H1 (cell line): Measurements from ENCODE around the gene LEO1. TPM values are rescaled to one million over a fixed set of nuclear protein-coding genes. Genes with fewer than 3 reads are reported as not detected.

Experiments used
- CTCF ChIA-PET: fragments of 300-600 bp; sonication (Branson Sonifier 250); formaldehyde crosslinking; loops from one replicate; lab custom pipeline; 2021; ENCODE audit not compliant: partially characterized antibody; lab: Charles Lee
- POLR2A ChIA-PET: fragments of 300-600 bp; sonication (Branson Sonifier 250); formaldehyde crosslinking; loops from one replicate; lab custom pipeline; 2021; ENCODE audit warnings: inconsistent platforms; ENCODE audit not compliant: partially characterized antibody; lab: Charles Lee
- DNase-seq, 2 experiments: peaks; one replicate each; pipeline versions ENCODE4 v3.0.0 to v3.0.0-alpha.2; 2010 to 2022; ENCODE audit warnings: low spot score in 2 of 2, low read depth in 1 of 2, mixed read lengths in 1 of 2
- FAIRE-seq: peaks from 2 replicates; lab custom pipeline; 2011; peaks lifted over from hg19 to GRCh38; lab: Jason Lieb, UNC
- H2AFZ ChIP-seq: 2 replicates; pipeline ENCODE4 v1.8.1; 2012; ENCODE audit warnings: low read length, inconsistent platforms
- H2AK5ac ChIP-seq: 2 replicates; pipeline ENCODE4 v1.6.1; 2013; ENCODE audit warnings: low read depth, low read length
- H2BK120ac ChIP-seq: replicated peaks from 2 replicates; pipeline ENCODE3; 2013; ENCODE audit warnings: low read depth, low read length, inconsistent platforms
- H2BK12ac ChIP-seq: 2 replicates; pipeline ENCODE4 v1.6.1; 2013; ENCODE audit warnings: low read depth, low read length
- H2BK15ac ChIP-seq: 2 replicates; pipeline ENCODE4 v1.6.1; 2013; ENCODE audit warnings: low read length
- H2BK20ac ChIP-seq: 2 replicates; pipeline ENCODE4 v1.6.1; 2013; ENCODE audit warnings: low read length
- H2BK5ac ChIP-seq: 2 replicates; pipeline ENCODE4 v1.6.1; 2013; ENCODE audit warnings: low read depth, low read length
- H3K14ac ChIP-seq: 2 replicates; pipeline ENCODE4 v1.6.1; 2013; ENCODE audit warnings: inconsistent platforms; ENCODE audit not compliant: insufficient read length
- H3K18ac ChIP-seq: 2 replicates; pipeline ENCODE4 v1.6.1; 2013; ENCODE audit warnings: low read length; ENCODE audit errors: extremely low read depth
- H3K23ac ChIP-seq: 2 replicates; pipeline ENCODE4 v1.6.1; 2013; ENCODE audit warnings: inconsistent platforms; ENCODE audit not compliant: insufficient read length
- H3K23me2 ChIP-seq: 2 replicates; pipeline ENCODE4 v1.6.1; 2013; ENCODE audit warnings: low read depth, low read length
- H3K27ac ChIP-seq: 2 replicates; pipeline ENCODE4 v1.6.1; 2011; ENCODE audit warnings: low read depth, low read length, inconsistent platforms
- H3K27me3 ChIP-seq, 4 experiments: replicated peaks in 1 of 4; 1 replicate in 1 of 4; 2 replicates in 3 of 4; pipeline versions ENCODE4 v1.6.1 to v1.8.1; 2011 to 2013; ENCODE audit warnings: low read length in 3 of 4, mild to moderate bottlenecking in 3 of 4, inconsistent platforms in 2 of 4, mixed read lengths in 2 of 4, moderate library complexity in 1 of 4; ENCODE audit not compliant: control insufficient read depth in 3 of 4, insufficient read depth in 3 of 4; ENCODE audit errors: extremely low read depth in 1 of 4
- H3K36me3 ChIP-seq, 4 experiments: 2 replicates each; pipeline versions ENCODE4 v1.6.1 to v1.8.1; 2011 to 2013; ENCODE audit warnings: mild to moderate bottlenecking in 4 of 4, low read length in 3 of 4, moderate library complexity in 2 of 4, control low read depth in 1 of 4, inconsistent platforms in 1 of 4; ENCODE audit not compliant: insufficient read depth in 4 of 4, control insufficient read depth in 2 of 4
- H3K4ac ChIP-seq: replicated peaks from 2 replicates; pipeline ENCODE3; 2013; ENCODE audit warnings: low read length, low read depth, mixed read lengths, inconsistent platforms; ENCODE audit not compliant: insufficient read length
- H3K4me1 ChIP-seq, 4 experiments: replicated peaks in 1 of 4; 1 replicate in 1 of 4; 2 replicates in 3 of 4; pipeline versions ENCODE4 v1.6.1 to v1.8.1; 2011 to 2013; ENCODE audit warnings: low read length in 3 of 4, inconsistent platforms in 2 of 4, mixed read lengths in 1 of 4; ENCODE audit not compliant: insufficient read depth in 4 of 4, control insufficient read depth in 3 of 4
- H3K4me2 ChIP-seq, 2 experiments: 2 replicates each; pipeline versions ENCODE4 v1.6.1 to v1.8.1; 2011 to 2013; ENCODE audit warnings: low read depth in 2 of 2, low read length in 2 of 2, control low read depth in 1 of 2, inconsistent platforms in 1 of 2, mild to moderate bottlenecking in 1 of 2; ENCODE audit not compliant: insufficient read depth in 1 of 2
- H3K4me3 ChIP-seq, 4 experiments: fragments of 200-600, 300-600 bp in 1 of 4; sonication (generic), shearing (Covaris generic), sonication (Bioruptor Twin) in 1 of 4; 2 replicates each; pipeline versions ENCODE4 v1.5.1 to v1.8.1; 2011 to 2016; ENCODE audit warnings: low read length in 4 of 4, low read depth in 3 of 4, control low read depth in 2 of 4, inconsistent platforms in 2 of 4, mild to moderate bottlenecking in 2 of 4, mixed read lengths in 1 of 4, moderate library complexity in 1 of 4; ENCODE audit not compliant: insufficient read depth in 2 of 4; ENCODE audit errors: extremely low read depth in 1 of 4
- H3K56ac ChIP-seq: replicated peaks from 2 replicates; pipeline ENCODE3; 2013; ENCODE audit warnings: low read depth, mild to moderate bottlenecking, mixed read lengths, low read length, inconsistent platforms; ENCODE audit not compliant: insufficient read length
- H3K79me1 ChIP-seq: 2 replicates; pipeline ENCODE4 v1.6.1; 2013; ENCODE audit warnings: low read depth, low read length, control low read depth
- H3K79me2 ChIP-seq, 2 experiments: 2 replicates each; pipeline versions ENCODE4 v1.6.1 to v1.8.1; 2012 to 2013; ENCODE audit warnings: low read length in 2 of 2, mild to moderate bottlenecking in 2 of 2, inconsistent platforms in 1 of 2; ENCODE audit not compliant: insufficient read depth in 2 of 2, control insufficient read depth in 1 of 2
- H3K9ac ChIP-seq, 4 experiments: replicated peaks in 1 of 4; 1 replicate in 1 of 4; 2 replicates in 3 of 4; pipeline versions ENCODE4 v1.6.1 to v1.8.1; 2011 to 2013; ENCODE audit warnings: low read depth in 3 of 4, low read length in 3 of 4, control low read depth in 2 of 4, mild to moderate bottlenecking in 2 of 4, moderate library complexity in 2 of 4, inconsistent platforms in 1 of 4; ENCODE audit errors: extremely low read depth in 1 of 4
- H3K9me3 ChIP-seq, 2 experiments: 2 replicates each; pipeline versions ENCODE4 v1.6.1 to v1.8.1; 2012 to 2013; ENCODE audit warnings: mild to moderate bottlenecking in 2 of 2, moderate library complexity in 2 of 2, control low read depth in 1 of 2, inconsistent platforms in 1 of 2, low read depth in 1 of 2, low read length in 1 of 2, mixed read lengths in 1 of 2; ENCODE audit not compliant: insufficient read depth in 2 of 2
- H4K20me1 ChIP-seq, 2 experiments: replicated peaks in 1 of 2; 2 replicates each; pipeline versions ENCODE3 to v1.8.1; 2011 to 2013; ENCODE audit warnings: inconsistent platforms in 2 of 2, low read length in 2 of 2, mild to moderate bottlenecking in 1 of 2; ENCODE audit not compliant: insufficient read depth in 2 of 2, control insufficient read depth in 1 of 2
- H4K5ac ChIP-seq: 2 replicates; pipeline ENCODE4 v1.6.1; 2013; ENCODE audit warnings: low read length, low read depth, mixed read lengths, inconsistent platforms; ENCODE audit not compliant: insufficient read length
- H4K8ac ChIP-seq: 2 replicates; pipeline ENCODE4 v1.8.0; 2013; ENCODE audit warnings: mild to moderate bottlenecking, moderate library complexity, low read length, inconsistent platforms; ENCODE audit not compliant: insufficient read depth; ENCODE audit errors: extremely low read depth
- H4K91ac ChIP-seq: replicated peaks from 2 replicates; pipeline ENCODE3; 2013; ENCODE audit warnings: low read length, mixed read lengths, inconsistent platforms; ENCODE audit not compliant: insufficient read length
- ASH2L ChIP-seq: fragments of 200-600, 300-600 bp; sonication (generic); IDR thresholded peaks from one replicate; pipeline ENCODE4 v1.7.1; 2017; ENCODE audit warnings: low read length
- EP300 ChIP-seq, 2 experiments: IDR thresholded peaks; 1 replicate in 1 of 2; 2 replicates in 1 of 2; pipeline ENCODE4 v1.6.1; 2011 to 2012; ENCODE audit warnings: low read depth in 2 of 2, low read length in 2 of 2, mild to moderate bottlenecking in 2 of 2, borderline replicate concordance in 1 of 2, inconsistent platforms in 1 of 2, moderate library complexity in 1 of 2
- NRF1 ChIP-seq: IDR thresholded peaks from 2 replicates; pipeline ENCODE4 v1.6.1; 2011; ENCODE audit warnings: mild to moderate bottlenecking, low read depth, low read length, improper control_type of control experiment
- POLR2A ChIP-seq, 2 experiments: IDR thresholded peaks; 1 replicate in 1 of 2; 2 replicates in 1 of 2; pipeline ENCODE4 v1.6.1; 2011; ENCODE audit warnings: low read depth in 2 of 2, low read length in 2 of 2, mild to moderate bottlenecking in 2 of 2; ENCODE audit errors: control extremely low read depth in 1 of 2
- RAD21 ChIP-seq, 2 experiments: IDR thresholded peaks in 1 of 2; conservative IDR thresholded peaks in 1 of 2; 2 replicates each; pipeline ENCODE4 v1.6.1; 2011; ENCODE audit warnings: low read depth in 2 of 2, low read length in 2 of 2, improper control_type of control experiment in 1 of 2, inconsistent platforms in 1 of 2, mild to moderate bottlenecking in 1 of 2, moderate library complexity in 1 of 2
- SIN3A ChIP-seq, 2 experiments: IDR thresholded peaks in 1 of 2; conservative IDR thresholded peaks in 1 of 2; 2 replicates each; pipeline ENCODE4 v1.6.1; 2011 to 2012; ENCODE audit warnings: low read length in 2 of 2, improper control_type of control experiment in 1 of 2, low read depth in 1 of 2, mild to moderate bottlenecking in 1 of 2
- WGBS, 2 experiments: shearing (Covaris generic) in 1 of 2; methylation state at CpG; one replicate each; pipeline versions ENCODE4 v1.1.6 to v1.1.7; 2013 to 2015; ENCODE audit warnings: low lambda C conversion rate in 2 of 2, mixed read lengths in 2 of 2, inconsistent platforms in 1 of 2, low coverage in 1 of 2, missing lambda C conversion rate in 1 of 2; ENCODE audit not compliant: insufficient replicate concordance in 2 of 2, insufficient coverage in 1 of 2, insufficient read length in 1 of 2; ENCODE audit errors: extremely low coverage in 1 of 2, missing lambda C conversion rate in 1 of 2; 5-methylcytosine and 5-hydroxymethylcytosine counted together
- polyA plus RNA-seq, 7 experiments: library from polyadenylated mRNA; depleted of rRNA in 3 of 7; stranded (reverse) in 5 of 7; unstranded in 2 of 7; fragments of >200 nt in 5 of 7; fragments of 200-250 nt in 2 of 7; gene quantifications; 1 replicate in 5 of 7; 2 replicates in 1 of 7; 4 replicates in 1 of 7; pipeline versions ENCODE4 v1.2.1 to v1.2.3, GENCODE V29; 2011 to 2013; ENCODE audit warnings: missing spikeins in 2 of 7, mixed read lengths in 2 of 7
- total RNA-seq: library from RNA; stranded (reverse); fragmentation: NEBNext Ultra II Directional; extraction: Animal tissue kit (Norgen Biotek cat#: 25700); gene quantifications from 2 replicates; pipeline ENCODE4 v1.2.1, GENCODE V29; 2021
- TF ChIP-seq, protein P1 (sequence below), 3 experiments: IDR thresholded peaks; 1 replicate in 2 of 3; 2 replicates in 1 of 3; pipeline versions ENCODE4 v1.5.1 to v1.6.1; 2011; ENCODE audit warnings: low read length in 3 of 3, mild to moderate bottlenecking in 3 of 3, inconsistent platforms in 2 of 3, low read depth in 1 of 3, moderate library complexity in 1 of 3; ENCODE audit not compliant: insufficient read depth in 1 of 3; ENCODE audit errors: control extremely low read depth in 1 of 3

The LEO1 gene
- total and polyA plus RNA-seq, 2 of the 8 experiments (the other 6 are each of a cell fraction or from before 2014, with no cell fraction given) = 1.6 to 27.4 TPM

DNA sequence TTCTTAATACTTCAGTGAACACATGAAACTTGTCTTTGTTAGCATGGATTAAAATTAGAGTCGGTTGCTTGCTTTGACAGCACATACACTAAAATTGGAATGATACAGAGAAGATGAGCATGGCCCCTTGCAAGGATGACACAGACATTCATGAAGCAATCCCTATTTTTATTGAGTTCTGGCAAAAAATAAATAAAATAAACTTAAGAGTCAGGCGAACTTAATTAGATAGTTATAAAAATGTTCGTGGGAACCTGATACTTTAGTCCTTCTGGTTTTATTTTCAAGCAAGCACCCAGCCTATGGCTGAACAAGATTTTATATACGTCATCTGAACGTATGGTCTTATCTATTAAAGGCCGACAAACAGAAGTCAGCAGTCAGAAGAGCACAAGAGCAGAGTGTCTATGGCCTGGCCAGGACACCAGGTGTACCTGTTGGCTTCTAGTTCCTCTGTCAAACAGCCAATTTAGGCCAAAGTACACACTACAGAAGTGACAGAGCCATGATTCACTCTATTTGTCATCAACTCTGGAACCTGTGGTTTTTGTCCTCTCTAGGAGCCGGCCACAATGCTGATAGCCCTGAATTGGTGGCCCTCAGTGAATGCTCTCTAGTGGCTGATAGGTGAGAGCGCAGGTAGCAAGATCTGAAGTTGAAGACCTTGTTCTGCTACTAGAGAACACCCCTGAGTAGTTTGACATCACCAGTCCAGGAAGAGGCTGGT lies 64.3 kb downstream of the LEO1 start:
- no peak overlapping the region for H2BK20ac ChIP-seq
- FAIRE-seq = no peak
- H2BK12ac ChIP-seq = no peak overlapping the region
- no peaks in the 10 kb centered on the region for H4K20me1 ChIP-seq
- no peak overlapping the region for H2BK15ac ChIP-seq
- no peak overlapping the region; the same call in 1 of the 2 replicates for H3K27ac ChIP-seq
- H3K4me3 ChIP-seq = no peak overlapping the region
- CTCF ChIA-PET = interaction anchor here (0.7 to 2.6 kb wide), 5 partner anchors 11 to 257 kb away, joined by 3 to 10 read pairs (median 8); no protein-coding TSS in a partner anchor
- no peak overlapping the region for H4K8ac ChIP-seq
- H3K79me2 ChIP-seq = no peaks in the 10 kb centered on the region
- H3K56ac ChIP-seq = no peak overlapping the region
- no peak overlapping the region for H3K23ac ChIP-seq
- 82% methylated on average over 8 of the region's 8 CpGs; no CpG with 5 or more reads in 1 of the 2 experiments for WGBS, 2 experiments
- no peaks in the 10 kb centered on the region for H3K23me2 ChIP-seq
- H4K91ac ChIP-seq = no peak overlapping the region
- H2BK5ac ChIP-seq = no peak overlapping the region
- H3K9me3 ChIP-seq = no peaks in the 10 kb centered on the region
- no peak overlapping the region for H2BK120ac ChIP-seq
- no peak overlapping the region for H3K4me2 ChIP-seq
- peaks cover 0 to 7% (median 0%) of the 10 kb centered on the region in 4 experiments; a peak in 2 of 8 replicates for H3K36me3 ChIP-seq
- H3K9ac ChIP-seq = no peak overlapping the region
- no peaks in the 10 kb centered on the region for H3K4me1 ChIP-seq
- TF ChIP-seq ASH2L (no peak), POLR2A (IDR thresholded peaks at IDR 0.05; ENCODE audit: control extremely low read depth in 1 of 2, low read depth in 2 of 2, low read length in 2 of 2) (no peak), SIN3A (conservative IDR thresholded peaks at IDR 0.05 in 1 of 2, IDR thresholded peaks at IDR 0.05 in 1 of 2; ENCODE audit: low read depth in 1 of 2, low read length in 2 of 2) (no peak), RAD21 (IDR thresholded peaks at IDR 0.05 in 1 of 2, conservative IDR thresholded peaks at IDR 0.05 in 1 of 2; ENCODE audit: low read depth in 2 of 2, low read length in 2 of 2) (peak; percentile 23 to 42; a peak in 3 of 4 replicates), NRF1 (no peak), EP300 (IDR thresholded peaks at IDR 0.05; ENCODE audit: borderline replicate concordance in 1 of 2, low read depth in 2 of 2, low read length in 2 of 2) (no peak)
- TF ChIP-seq, protein P1, sequence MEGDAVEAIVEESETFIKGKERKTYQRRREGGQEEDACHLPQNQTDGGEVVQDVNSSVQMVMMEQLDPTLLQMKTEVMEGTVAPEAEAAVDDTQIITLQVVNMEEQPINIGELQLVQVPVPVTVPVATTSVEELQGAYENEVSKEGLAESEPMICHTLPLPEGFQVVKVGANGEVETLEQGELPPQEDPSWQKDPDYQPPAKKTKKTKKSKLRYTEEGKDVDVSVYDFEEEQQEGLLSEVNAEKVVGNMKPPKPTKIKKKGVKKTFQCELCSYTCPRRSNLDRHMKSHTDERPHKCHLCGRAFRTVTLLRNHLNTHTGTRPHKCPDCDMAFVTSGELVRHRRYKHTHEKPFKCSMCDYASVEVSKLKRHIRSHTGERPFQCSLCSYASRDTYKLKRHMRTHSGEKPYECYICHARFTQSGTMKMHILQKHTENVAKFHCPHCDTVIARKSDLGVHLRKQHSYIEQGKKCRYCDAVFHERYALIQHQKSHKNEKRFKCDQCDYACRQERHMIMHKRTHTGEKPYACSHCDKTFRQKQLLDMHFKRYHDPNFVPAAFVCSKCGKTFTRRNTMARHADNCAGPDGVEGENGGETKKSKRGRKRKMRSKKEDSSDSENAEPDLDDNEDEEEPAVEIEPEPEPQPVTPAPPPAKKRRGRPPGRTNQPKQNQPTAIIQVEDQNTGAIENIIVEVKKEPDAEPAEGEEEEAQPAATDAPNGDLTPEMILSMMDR (IDR thresholded peaks at IDR 0.05; ENCODE audit: control extremely low read depth in 1 of 3, insufficient read depth in 1 of 3, low read depth in 1 of 3, low read length in 3 of 3) = peak; percentile 16 to 57 (median 48)
- no peak overlapping the region for H2AFZ ChIP-seq
- no peaks in the 10 kb centered on the region for H3K79me1 ChIP-seq
- POLR2A ChIA-PET = no interaction called here
- H2AK5ac ChIP-seq = no peak overlapping the region
- DNase-seq = no peak
- H3K14ac ChIP-seq = no peak overlapping the region
- H4K5ac ChIP-seq = no peak overlapping the region
- peaks cover 0 to 1% (median 0%) of the 10 kb centered on the region in 4 experiments; a peak in 1 of 7 replicates for H3K27me3 ChIP-seq
- no peak overlapping the region for H3K4ac ChIP-seq
- no peak overlapping the region for H3K18ac ChIP-seq
